Left lung (tissue), 10 donors: ENCODE data around the gene SAMD10. TPM values are rescaled to one million over a fixed set of nuclear protein-coding genes. Genes with fewer than 3 reads are reported as not detected.
A peak's percentile ranks its signal among the peaks of the same experiment; 100 is the strongest.

ENCODE experiments used
- ATAC-seq: fragments of 200-7000 bp; cut with Tn5 transposase; one replicate; pipeline ENCODE4 v1.9.1; 2020; ENCODE audit warnings: moderate library complexity
- DNase-seq, 4 donors: peaks; one replicate each; pipeline ENCODE4 v3.0.0-alpha.2; 2013 to 2020
- H3K27ac ChIP-seq, 2 donors: fragments of 200-600 bp; sonication (generic) in 1 of 2; one replicate each; pipeline versions ENCODE4 v1.5.0 to v1.8.0; 2020 to 2021
- H3K27me3 ChIP-seq, 2 donors: fragments of 200-600 bp; sonication (generic) in 1 of 2; one replicate each; pipeline versions ENCODE4 v1.5.0 to v1.8.0; 2020 to 2021
- H3K36me3 ChIP-seq, 2 donors: fragments of 200-600 bp; sonication (generic) in 1 of 2; one replicate each; pipeline versions ENCODE4 v1.5.0 to v1.8.0; 2020 to 2021
- H3K4me1 ChIP-seq, 2 donors: fragments of 200-600 bp; one replicate each; pipeline ENCODE4 v1.8.0; 2021
- H3K4me3 ChIP-seq, 2 donors: fragments of 200-600 bp; sonication (generic) in 1 of 2; one replicate each; pipeline versions ENCODE4 v1.5.0 to v1.8.0; 2020 to 2021; ENCODE audit warnings: mild to moderate bottlenecking in 1 of 2
- H3K9me3 ChIP-seq, 2 donors: fragments of 200-600 bp; sonication (generic) in 1 of 2; one replicate each; pipeline versions ENCODE4 v1.5.0 to v1.8.0; 2020 to 2021
- CTCF ChIP-seq, 2 donors: fragments of 200-600 bp; sonication (generic) in 1 of 2; IDR thresholded peaks; one replicate each; pipeline versions ENCODE4 v1.5.0 to v1.8.0; 2021; ENCODE audit warnings: antibody characterized with exemption in 2 of 2
- intact Hi-C, 2 donors: fragments of 100-400 bp; cut with DNase I; formaldehyde crosslinking; loops; one replicate each; pipeline versions ENCODE4 v1.11.2 to v1.14.2; 2022
- polyA plus RNA-seq, 6 donors: library from polyadenylated mRNA; unstranded; fragments of 120-200 nt; gene quantifications; one replicate each; pipeline ENCODE4 v1.2.1, GENCODE V29; 2013; ENCODE audit not compliant: insufficient read length in 6 of 6
- total RNA-seq, 2 donors: library from RNA; stranded (reverse); fragmentation: NEBNext Ultra II Directional; extraction: Animal tissue kit (Norgen Biotek cat#: 25700); gene quantifications; one replicate each; pipeline ENCODE4 v1.2.1, GENCODE V29; 2021
- donor health status: DM: no; HTN: yes; CAD: no.
- donor health status: DM: no; HTN: no; CAD: no.

Gene SAMD10
- total and polyA plus RNA-seq, 8 donors = 4.6 to 10.5 (median 7.1) TPM

- no peaks in the 10 kb centered on the region for H3K27me3 ChIP-seq
- no peaks in the 10 kb centered on the region for H3K9me3 ChIP-seq
- no peak overlapping the region for H3K27ac ChIP-seq
- H3K4me3 ChIP-seq = no peak overlapping the region
- ATAC-seq = no peak
- intact Hi-C loops = no loop called here
- H3K4me1 ChIP-seq = peaks cover 19 to 69% of the 10 kb centered on the region in 2 donors
- DNase-seq = peak in 1 of 4 donors; percentile 55
- no peak for TF ChIP-seq CTCF (IDR thresholded peaks at IDR 0.05)
- peaks cover 0 to 41% of the 10 kb centered on the region in 2 donors for H3K36me3 ChIP-seq
Observed at GRCh38 chr20:63946986-63947637, 32.3 kb downstream of the SAMD10 start.

GRCh38 chr20:63945921-63946920 lies 33.2 kb downstream of the SAMD10 start:
- intact Hi-C loops = no loop called here
- Histone ChIP-seq H3K4me1 (peaks cover 19 to 65% of the 10 kb centered on the region in 2 donors), H3K36me3 (peaks cover 0 to 39% of the 10 kb centered on the region in 2 donors), H3K27ac (no peak overlapping the region), H3K9me3 (no peaks in the 10 kb centered on the region), H3K27me3 (no peaks in the 10 kb centered on the region), H3K4me3 (no peak overlapping the region)
- DNase-seq (peak in 1 of 4 donors; percentile 78), ATAC-seq (no peak)
- no peak for TF ChIP-seq CTCF (IDR thresholded peaks at IDR 0.05)

GRCh38 chr20:63945031-63945658 lies 34.3 kb downstream of the SAMD10 start:
- intact Hi-C loops = no loop called here
- Histone ChIP-seq H3K4me1 (peaks cover 16 to 61% of the 10 kb centered on the region in 2 donors), H3K27ac (no peak overlapping the region), H3K27me3 (no peaks in the 10 kb centered on the region), H3K4me3 (no peak overlapping the region), H3K9me3 (no peaks in the 10 kb centered on the region), H3K36me3 (peaks cover 0 to 50% of the 10 kb centered on the region in 2 donors)
- DNase-seq (peak in 1 of 4 donors; percentile 61), ATAC-seq (no peak)
- TF ChIP-seq CTCF (IDR thresholded peaks at IDR 0.05) = no peak

- H3K27me3 ChIP-seq = no peaks in the 10 kb centered on the region
- H3K4me3 ChIP-seq = no peak overlapping the region
- H3K36me3 ChIP-seq = peaks cover 0 to 58% of the 10 kb centered on the region in 2 donors
- DNase-seq (peak in 1 of 4 donors; percentile 75), ATAC-seq (no peak)
- H3K9me3 ChIP-seq = no peaks in the 10 kb centered on the region
- no peak overlapping the region for H3K27ac ChIP-seq
- TF ChIP-seq CTCF (IDR thresholded peaks at IDR 0.05) = no peak
- H3K4me1 ChIP-seq = peaks cover 8 to 56% of the 10 kb centered on the region in 2 donors
- intact Hi-C loops = no loop called here
Observed at GRCh38 chr20:63944078-63944941, 35.1 kb downstream of the SAMD10 start.
